GM18502 (cell line): ENCODE measurements around the gene PRMT7.

Experiments
- ATAC-seq: cut with Tn5 transposase; IDR thresholded peaks from one replicate; pipeline ENCODE4 v1.9.1; 2021; ENCODE audit warnings: mild to moderate bottlenecking; ENCODE audit not compliant: unreplicated experiment, poor library complexity

PRMT7 gene, protein sequence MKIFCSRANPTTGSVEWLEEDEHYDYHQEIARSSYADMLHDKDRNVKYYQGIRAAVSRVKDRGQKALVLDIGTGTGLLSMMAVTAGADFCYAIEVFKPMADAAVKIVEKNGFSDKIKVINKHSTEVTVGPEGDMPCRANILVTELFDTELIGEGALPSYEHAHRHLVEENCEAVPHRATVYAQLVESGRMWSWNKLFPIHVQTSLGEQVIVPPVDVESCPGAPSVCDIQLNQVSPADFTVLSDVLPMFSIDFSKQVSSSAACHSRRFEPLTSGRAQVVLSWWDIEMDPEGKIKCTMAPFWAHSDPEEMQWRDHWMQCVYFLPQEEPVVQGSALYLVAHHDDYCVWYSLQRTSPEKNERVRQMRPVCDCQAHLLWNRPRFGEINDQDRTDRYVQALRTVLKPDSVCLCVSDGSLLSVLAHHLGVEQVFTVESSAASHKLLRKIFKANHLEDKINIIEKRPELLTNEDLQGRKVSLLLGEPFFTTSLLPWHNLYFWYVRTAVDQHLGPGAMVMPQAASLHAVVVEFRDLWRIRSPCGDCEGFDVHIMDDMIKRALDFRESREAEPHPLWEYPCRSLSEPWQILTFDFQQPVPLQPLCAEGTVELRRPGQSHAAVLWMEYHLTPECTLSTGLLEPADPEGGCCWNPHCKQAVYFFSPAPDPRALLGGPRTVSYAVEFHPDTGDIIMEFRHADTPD

DNA sequence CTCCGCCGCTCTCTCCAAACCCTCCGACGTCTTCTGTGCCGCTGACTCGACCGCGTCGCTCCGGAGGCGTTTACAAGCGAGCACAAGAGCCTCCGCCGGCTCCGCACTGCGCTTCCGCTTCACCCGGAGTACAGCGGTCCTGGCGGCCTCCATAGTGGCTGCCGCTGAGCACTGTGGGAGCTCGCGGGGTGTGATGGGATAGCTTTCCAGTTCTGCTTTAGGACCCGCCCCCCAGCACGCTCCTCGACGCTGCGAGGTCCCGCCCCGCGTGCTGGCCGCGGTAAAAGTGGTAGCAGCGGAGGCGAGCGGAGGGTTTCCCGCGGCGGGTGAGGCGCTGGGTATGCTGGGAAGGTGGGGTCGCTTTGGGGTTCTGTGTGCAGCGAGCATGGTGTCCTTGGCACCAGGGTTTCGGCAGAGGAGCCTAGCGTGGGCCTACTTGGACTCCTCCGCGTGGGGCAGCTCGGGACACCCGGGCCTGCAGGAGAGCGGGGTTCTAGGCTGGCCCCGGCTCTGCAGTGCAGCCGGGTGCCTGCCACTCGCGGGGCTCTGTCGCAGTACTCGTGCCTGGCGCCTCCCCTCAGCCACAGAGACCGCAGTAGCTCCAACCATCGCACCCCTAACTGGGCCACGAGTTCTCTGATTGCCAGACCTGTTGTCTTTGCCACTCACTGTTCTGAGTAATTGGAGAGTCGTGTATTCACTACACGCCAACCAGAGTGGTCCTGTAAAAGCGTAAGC, at the start of gene PRMT7, which contains the start of gene SLC7A6OS:
Gene PRMT7 (plus strand): TSS at position 246 of the 738 bp plus-strand sequence. CDS start 4,961 bp downstream, outside the sequence.
Gene SLC7A6OS (minus strand): TSS at position 173 of the 738 bp plus-strand sequence. CDS start 20 bp downstream, at position 153.
- peak; percentile 97 for ATAC-seq

GRCh38 chr16:68263559-68264127, 47.2 kb upstream of the PRMT7 start:
- no peak for ATAC-seq

DNA sequence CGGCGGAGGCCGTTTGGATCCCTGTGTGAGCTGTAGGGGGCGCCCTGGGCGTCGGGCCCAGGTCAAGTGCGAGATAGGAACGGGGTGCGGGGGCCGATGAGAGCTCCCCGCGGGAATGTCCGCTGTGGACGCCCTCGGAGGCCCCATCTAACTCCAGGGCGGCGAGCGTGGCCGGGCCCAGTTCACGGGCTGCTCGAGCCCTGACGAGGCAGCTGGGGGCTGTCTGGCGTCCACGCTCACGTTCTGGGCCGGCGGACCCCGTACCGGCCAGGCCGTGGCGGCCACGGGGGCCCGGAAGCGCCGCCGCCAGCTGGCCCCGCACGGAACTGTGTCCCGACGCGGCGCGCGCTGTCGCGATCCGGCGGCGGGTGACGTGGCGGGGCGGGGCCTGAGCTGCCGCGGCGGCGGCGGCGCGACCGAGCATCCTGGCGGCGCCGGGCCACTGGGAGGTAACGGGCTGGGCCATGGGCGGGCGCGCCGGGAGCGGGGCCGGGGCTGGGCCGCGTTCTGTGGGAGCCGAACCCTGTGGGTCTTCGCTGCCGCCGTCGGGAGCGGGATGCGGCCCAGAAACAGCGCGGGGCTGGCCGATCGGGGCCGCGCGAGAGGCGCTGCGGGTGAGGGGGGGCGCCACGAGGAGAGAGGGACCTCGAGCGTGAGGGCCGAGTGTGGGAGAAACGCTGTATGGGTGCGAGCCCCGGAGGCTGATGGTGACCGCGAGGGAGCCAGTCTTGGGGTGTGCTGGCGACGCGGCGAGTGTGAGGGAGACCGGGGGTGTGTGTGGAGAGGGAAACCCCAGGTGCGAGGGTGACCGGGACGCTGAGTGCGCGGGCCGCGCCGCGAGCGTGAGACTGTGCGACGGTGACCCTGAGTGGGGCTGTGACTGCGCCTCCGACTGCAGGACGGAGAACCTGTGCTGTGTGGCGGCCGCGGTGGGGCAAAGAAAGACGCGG, 46.4 kb upstream of the PRMT7 start, which contains the start of gene SLC7A6:
Gene SLC7A6 (plus strand): TSS at position 399 of the 950 bp plus-strand sequence. CDS start 10,201 bp downstream, outside the sequence.
- ATAC-seq, result peak; percentile 62

DNA sequence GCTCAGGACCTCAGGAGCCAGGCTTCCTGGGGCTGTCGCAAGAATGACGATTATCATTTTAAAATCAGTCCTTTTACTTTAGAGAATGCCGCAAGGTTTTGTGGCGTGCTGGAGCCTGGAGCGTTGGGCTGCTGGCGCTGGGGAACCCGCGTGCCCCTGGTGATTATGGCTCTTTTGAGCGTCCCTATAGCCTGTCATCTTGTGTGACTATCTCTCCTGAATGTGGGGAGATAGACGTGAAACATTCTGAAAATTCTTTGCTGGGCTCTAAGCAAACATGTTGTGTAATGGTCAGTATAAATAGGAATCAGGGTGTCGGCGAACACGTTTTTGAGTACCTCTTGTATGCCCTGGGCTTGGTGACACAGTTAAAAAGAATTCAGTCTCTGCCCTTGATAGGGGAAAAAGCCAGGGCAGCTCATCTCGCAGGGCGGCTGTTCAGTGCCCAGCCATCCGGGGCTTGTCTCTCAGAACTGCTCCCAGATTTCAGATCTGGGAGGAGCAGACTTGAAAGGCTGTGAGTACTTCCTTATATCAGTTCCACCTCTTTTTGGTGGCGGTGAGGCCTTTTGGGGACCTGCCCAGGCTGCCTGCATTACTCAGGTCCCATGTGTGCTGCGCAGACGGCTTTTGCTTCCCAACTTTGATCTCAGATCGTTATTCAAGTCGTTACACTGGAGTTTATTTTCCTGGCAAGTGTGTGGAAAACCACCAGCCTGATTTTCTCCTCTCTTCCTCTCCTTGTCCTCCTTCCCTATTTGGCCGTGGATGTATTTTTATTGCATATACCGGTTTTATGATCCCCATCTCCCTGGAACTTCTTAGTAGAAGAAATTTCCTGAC, 45.5 kb upstream of the PRMT7 start:
- peak; percentile 12 for ATAC-seq

GRCh38 chr16:68267612-68268405, 43.0 kb upstream of the PRMT7 start:
- ATAC-seq, result no peak

GRCh38 chr16:68269793-68270192, 41.0 kb upstream of the PRMT7 start:
- ATAC-seq, result no peak

DNA sequence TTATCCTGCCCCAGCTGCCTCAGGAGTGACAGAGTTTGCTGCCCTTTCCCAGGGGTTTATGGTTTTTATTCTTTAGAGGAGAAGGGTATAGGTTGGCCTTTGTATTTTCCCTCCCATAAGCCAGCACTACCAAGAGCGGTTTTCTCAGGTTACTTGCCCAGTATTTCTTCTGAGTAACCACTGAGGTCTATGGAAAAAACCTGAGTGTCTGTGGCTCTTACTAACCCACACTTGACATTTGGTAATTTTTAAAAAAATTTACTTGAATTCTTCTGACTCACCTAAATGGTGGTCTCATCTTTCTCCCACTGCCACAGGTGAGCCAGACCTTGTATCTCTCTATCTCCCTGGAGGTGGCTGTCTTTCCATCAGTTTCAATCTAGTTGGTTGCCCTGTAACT, 40.5 kb upstream of the PRMT7 start:
- no peak for ATAC-seq

- no peak for ATAC-seq
Measured at GRCh38 chr16:68272507-68273209, 38.2 kb upstream of the PRMT7 start.

GRCh38 chr16:68273459-68273858, 37.4 kb upstream of the PRMT7 start:
- no peak for ATAC-seq

- no peak for ATAC-seq
Measured at GRCh38 chr16:68273896-68274295, 36.9 kb upstream of the PRMT7 start.

DNA sequence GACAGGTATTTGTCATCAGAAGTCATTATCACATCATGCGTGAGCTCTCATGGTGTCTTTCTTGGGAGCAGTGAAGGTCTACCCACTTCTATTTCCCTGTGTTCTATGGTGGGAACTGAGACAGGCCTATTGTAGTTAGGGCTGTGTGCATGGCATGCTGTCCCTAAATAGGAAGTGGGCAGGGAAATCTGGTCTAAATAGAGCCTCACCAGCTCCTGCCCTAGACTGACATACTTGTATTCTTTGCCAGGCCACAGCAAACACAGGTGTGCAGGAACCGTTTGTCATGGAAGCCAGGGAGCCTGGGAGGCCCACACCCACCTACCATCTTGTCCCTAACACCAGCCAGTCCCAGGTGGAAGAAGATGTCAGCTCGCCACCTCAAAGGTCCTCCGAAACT, 36.4 kb upstream of the PRMT7 start:
- ATAC-seq, result no peak

DNA sequence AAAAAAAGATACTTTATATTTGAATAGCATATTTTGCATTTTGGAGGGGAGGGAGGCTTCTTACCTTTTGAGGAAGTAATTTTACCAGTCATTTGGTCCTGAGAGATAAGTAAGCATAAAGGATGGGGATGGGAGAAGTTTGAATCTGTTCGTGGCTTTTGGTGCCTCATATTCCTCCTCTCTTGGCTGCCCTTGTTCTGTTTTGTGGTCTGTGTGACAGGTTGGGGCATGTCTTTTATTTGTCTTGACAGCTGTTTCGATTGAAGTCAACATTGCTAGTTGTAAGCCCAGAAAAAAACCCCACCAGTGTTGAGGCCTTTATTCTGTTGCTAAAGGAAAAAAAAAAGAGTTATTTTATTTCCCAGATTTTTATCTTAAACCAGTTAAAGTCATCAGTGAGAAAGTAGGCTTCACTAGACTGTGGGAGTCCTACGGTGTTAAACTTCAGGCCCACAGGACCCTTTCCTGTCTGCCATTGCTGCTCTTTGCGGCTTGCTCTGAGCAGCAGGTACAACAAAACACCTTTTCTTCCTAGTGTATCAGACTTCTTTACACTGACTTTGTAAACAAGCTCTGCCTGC, 35.1 kb upstream of the PRMT7 start:
- peak; percentile 73 for ATAC-seq

DNA sequence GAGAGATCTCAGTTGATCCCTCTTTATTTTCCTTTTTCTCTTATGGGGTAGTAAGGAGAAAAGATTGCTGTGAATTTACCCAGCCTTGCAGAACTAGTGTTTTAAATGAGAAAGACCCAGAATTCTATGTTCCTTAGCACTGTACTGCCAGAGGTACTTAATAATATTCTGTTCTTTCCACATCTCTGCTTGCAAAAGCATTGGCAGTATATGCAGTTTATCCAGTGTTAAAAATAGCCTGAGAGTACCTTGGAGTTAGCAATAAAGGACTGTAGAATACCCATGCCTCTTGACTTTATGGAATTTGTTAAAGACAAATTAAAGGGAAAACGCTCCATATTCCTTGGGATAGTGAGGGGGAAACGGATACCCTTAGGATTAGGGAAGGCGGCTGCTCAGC, 34.6 kb upstream of the PRMT7 start:
- ATAC-seq, result no peak

DNA sequence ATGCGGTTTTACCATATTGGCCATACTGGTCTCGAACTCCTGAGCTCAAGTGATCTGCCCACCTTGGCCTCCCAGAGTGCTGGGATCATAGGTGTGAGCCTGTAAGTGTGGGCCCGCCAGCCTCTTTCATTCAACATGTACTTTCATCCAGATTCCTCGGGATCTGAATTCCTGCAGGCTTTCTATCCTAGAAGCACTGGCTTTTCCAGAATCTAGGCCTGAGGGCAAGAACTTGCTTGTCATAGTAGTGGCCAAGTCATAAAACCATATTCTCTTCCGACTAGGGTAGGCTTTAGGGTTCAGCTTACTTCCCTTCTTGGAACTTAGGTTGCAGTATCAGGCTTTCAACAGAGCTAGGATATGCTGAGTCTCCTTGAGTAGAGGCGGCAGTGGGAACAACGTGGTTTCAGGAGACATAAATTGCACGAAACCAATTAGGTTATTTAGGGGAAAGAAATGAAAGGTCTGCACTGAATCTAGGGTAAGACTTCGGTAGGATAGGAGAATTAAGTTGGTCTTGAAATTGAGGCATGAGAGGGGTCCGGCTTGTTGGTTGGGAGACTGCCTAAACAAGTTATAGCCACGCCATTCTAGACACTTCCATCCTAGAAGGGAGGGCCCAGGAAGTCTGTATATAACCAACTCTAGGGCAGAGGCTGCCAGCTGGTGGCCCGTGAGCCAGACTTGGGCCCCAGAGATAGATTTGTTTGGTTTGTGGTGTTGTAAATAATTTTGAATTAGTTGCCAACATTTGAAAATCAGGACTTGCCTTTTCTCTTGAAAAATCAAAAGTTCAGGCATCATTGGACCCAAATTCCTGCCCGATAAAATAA, 30.9 kb upstream of the PRMT7 start:
- no peak for ATAC-seq

GRCh38 chr16:68281368-68282063, 29.3 kb upstream of the PRMT7 start:
- no peak for ATAC-seq
